HG03280 (cell line): ENCODE measurements around the gene ART5.
"Not testable (repeated sequence)": the region's sequence is repeated elsewhere in the genome, so short reads cannot be mapped to it uniquely, and the experiment has no call there.

Source experiments
- ATAC-seq: cut with Tn5 transposase; IDR thresholded peaks from one replicate; pipeline ENCODE4 v1.9.1; 2021; ENCODE audit warnings: mild to moderate bottlenecking, moderate library complexity; ENCODE audit not compliant: unreplicated experiment

The ART5 gene

DNA sequence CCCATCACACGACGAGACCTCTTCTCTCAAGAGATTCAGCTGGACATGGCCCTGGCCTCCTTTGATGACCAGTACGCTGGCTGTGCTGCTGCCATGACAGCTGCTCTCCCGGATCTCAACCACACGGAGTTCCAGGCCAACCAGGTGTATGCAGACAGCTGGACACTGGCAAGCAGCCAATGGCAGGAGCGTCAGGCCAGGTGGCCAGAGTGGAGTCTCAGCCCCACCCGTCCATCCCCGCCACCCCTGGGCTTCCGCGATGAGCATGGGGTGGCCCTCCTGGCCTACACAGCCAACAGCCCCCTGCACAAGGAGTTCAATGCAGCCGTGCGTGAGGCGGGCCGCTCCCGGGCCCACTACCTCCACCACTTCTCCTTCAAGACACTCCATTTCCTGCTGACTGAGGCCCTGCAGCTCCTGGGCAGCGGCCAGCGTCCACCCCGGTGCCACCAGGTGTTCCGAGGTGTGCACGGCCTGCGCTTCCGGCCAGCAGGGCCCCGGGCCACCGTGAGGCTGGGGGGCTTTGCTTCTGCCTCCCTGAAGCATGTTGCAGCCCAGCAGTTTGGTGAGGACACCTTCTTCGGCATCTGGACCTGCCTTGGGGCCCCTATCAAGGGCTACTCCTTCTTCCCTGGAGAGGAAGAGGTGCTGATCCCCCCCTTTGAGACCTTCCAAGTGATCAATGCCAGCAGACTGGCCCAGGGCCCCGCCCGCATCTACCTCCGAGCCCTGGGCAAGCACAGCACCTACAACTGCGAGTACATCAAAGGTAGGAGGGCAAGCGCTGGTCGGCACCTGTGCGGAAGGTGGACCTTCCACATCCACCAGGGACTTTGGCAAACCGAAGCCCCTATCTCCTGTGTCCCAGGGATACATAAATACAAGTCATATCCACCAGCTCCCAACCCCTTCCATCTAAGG lies 18.1 kb upstream of the ART5 start:
- ATAC-seq, result no peak

DNA sequence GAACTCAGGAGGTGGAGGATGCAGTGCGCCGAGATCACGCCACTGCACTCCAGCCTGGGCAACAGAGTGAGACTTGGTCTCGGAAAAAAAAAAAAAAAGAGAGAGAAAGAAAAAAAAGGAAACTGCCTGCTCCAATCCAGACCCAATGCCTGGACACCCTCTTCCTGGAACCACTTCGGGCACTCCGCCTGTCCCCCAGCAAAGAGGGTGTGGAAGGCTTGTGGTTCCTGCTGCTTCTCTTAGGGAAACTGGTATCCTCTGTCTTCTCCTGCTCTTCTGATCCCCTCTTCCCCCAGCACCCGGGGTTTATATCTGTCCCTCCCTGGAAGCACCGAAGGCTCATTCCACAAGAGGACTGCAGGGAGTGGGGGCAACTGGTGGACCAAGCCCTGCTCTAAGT lies 16.5 kb upstream of the ART5 start:
- ATAC-seq, result no peak

DNA sequence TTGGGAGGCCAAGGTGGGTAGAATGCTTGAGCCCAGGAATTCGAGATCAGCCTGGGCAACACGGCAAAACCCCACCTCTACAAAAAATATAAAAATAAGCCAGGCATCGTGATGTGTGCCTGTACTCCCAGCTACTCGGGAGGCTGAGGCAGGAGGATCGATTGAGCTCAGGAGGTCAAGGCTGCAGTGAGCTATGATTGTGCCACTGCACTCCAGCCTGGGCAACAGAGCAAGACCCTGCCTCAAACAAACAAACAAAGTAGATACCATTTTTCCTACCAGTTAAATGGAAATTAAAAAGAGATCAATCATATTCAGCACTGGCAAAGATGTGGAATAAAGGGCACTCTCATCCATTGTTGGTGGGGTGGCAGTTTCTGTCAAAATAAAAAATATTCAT lies 15.5 kb upstream of the ART5 start:
- not testable (repeated sequence) for ATAC-seq

DNA sequence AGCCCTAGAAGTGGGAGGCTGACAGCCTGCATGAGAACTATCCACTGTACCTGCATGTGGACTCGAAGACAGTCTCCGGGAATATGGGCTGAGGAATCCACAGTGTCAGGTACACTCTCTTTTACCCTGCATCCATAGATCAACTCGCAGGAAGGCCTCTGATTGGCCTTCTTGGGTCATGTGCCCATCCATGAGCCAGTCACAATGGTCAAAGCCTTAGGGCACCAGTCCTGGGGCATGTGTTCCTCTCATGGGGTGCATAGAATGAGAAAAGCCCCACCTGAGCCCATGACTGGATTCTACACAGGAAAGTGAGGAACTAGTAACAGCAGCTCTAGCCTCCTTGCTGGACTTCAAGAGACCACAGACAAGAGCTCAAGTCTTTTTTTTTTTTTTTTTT lies 13.8 kb upstream of the ART5 start:
- ATAC-seq, result no peak

DNA sequence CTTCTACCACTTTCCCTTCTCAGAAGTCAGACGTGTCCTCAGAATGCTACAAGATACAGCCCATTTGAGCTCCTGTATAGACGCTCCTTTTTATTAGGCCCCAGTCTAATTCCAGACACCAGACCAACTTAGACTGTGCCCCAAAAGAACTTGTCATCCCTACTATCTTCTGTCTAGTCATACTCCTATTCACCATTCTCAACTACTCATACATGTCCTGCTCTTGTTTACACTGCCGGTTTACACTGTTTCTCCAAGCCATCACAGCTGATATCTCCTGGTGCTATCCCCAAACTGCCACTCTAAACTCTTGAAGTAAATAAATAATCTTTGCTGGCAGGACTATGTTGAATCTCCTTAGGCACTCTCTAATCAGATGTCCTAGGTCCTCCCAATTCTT lies 10.7 kb upstream of the ART5 start:
- not testable (repeated sequence) for ATAC-seq

DNA sequence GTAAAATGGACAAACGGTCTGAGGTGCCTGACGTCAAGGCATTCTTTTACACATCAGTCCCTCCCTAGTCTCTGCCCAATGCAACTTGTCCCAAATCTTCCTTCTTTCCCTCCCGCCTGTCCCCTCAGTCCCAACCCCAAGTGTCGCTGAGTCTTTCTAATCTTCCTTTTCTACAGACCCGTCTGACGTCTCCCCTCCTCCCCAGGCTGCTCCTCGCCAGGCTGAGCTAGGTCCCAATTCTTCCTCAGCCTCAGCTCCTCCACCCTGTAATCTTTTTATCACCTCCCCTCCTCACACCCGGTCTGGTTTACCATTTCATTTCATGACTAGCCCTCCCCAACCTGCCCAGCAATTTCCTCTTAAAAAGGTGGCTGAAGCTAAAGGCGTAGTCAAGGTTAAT lies 7.6 kb upstream of the ART5 start:
- not testable (repeated sequence) for ATAC-seq

DNA sequence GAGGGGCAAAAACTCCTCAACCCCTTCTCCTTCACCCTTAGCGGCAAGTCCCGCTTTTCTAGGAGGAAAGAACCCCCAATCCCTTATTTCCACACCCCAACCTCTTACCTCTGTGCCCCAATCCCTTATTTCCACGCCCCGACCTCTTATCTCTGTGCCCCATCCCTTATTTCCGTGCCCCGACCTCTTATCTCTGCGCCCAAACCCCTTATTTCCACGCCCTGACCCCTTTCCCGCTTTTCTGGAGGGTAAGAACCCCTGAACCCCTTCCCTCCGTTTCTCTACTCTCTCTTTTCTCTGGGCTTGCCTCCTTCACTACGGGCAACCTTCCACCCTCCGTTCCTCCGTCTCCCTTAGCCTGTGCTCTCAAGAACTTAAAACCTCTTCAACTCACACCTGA lies 7.1 kb upstream of the ART5 start:
- ATAC-seq, result not testable (repeated sequence)

DNA sequence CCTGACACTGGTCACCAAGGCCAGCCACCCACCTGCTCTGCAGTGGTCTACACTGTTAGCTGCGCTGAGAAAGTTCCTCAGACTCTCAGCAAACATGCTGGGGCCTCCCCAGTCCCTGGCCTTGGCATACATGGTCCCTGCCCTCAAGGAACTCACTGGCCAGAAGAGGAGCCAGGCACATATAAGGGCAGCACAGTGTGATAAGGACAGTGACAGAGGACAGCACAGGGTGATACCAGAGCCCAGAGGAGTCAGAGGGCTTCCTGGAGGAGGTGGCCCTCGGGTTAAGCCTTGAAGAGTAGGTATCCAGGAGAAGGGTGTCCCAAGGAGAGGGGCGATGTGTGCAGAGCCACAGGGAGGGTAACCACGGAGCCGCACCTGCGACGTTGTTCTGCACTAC lies 3.8 kb upstream of the ART5 start:
- ATAC-seq, result no peak

DNA sequence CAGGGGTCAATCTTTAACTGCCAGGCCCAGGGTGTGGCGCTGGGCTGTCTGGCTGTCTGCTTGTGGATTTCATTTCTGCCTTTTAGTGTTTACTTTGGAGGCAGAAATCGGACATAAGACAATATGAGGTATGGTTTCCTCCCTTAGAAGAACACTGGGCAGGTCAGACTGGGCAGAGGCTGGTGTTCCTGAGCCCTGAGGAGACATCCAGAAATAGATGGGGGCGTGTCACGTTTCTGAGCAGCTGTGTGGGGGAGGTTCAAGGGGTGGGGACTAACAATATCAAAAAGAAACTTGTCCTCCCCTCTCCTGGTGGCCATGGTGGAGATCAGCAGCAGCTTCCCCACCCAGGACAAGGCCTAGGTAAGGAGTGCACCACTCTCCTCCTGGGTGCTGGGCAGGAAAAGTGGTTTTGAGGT lies 3.0 kb upstream of the ART5 start, which contains the start of gene ART1:
Gene ART1, plus strand, starts transcription at position 312 of the 419 bp plus-strand sequence. CDS start 14,086 bp downstream, outside the sequence.
- no peak for ATAC-seq

DNA sequence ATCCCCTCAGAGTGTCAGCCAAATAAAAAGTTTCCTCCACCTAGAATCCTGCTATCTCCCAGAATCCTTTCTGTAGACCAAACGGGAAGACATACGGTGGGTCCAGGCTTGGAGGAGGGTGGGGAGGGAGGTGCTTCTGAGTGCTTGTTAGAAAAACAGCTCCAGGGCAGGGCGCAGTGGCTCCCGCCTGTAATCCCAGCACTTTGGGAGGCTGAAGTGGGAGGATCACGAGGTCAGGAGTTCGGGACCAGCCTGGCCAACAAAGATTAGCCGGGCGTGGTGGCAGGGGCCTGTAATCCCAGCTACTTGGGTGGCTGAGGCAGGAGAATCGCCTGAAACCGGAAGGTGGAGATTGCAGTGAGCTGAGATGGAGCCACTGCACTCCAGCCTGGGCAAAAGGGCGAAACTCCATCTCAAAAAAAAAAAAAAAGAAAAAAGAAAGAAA lies 1.3 kb upstream of the ART5 start:
- not testable (repeated sequence) for ATAC-seq

DNA sequence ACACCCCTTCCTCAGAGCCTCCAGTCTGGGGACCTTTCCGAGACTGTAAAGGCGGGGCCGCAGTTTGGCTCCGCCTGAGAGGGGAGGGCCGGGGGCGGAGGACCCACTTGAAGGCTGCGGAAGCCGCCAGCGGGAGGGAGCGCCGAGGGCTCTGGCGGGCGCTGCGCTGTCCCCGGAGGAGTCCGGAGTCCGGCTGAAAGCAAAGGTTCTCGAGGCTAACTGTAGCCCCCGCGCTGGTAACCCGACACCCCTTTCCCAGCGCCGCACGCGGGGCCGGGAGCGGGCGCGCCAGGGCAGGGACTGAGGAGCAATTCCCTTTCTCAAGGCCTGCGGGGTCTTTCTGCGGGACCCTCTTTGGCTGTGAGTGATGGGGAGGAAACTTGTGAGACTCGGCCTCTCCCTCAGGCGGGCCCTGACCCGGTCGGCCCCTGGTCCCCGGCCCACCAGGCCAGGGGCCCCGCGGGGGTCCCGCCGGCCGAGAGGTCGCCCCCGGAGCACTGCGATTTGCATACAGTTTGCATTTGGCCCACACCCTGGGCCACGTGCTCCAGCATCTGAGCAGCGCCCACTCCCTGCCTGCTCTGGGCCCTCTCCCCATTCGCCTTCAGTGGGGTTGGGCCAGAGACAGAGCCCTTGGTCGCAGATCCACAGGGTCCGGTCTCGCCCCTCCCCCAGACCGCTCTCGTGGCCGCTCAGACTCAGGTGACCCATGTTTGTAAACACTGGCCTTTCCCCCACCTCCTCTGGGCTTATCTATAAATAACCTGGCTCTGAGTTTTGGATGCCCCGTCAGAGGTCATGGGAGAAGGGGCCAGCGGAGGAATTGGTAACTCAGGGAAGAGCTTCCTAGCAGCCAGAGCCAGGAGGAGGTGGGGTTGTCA lies 519 bp upstream of the ART5 start:
- no peak for ATAC-seq

DNA sequence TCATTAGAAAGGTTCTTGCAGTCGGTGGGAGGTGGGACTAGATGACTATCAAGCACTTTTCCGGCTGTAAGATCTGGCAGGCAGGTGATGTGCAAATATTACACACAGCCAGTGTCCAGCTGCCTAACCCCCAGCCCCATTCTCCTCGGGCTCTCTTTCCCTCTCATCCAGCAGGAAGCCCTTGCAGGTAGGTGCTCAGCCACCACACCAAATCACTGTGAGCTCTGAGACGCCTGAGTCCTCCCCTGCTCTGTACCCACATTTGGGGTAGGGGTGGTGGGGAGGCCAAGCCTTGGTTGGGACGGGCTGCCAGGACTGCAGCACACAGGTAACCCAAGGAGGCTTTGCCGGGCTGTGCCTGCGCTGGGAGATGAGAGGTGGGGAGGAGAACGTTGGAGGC lies 601 bp downstream of the ART5 start:
- no peak for ATAC-seq

DNA sequence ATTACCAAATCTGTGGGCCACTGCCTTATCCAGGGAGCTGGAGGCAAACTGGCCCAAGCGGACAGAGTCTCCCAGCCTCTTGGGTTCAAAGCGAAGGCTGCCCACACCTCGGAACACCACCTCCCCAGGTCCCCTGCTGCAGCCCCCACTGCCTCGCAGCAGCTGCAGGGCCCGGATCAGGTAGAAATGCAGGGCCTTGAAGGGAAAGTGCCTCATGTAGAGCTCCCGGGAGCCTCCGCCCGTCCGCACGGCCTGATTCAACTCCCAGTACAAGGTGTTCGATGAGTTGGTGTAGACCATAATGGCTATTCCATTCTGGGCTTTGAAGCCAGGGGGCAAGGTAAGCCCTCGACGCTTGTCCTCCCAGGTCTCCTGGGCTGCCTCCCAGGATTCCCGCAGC lies 2.0 kb downstream of the ART5 start:
- no peak for ATAC-seq

DNA sequence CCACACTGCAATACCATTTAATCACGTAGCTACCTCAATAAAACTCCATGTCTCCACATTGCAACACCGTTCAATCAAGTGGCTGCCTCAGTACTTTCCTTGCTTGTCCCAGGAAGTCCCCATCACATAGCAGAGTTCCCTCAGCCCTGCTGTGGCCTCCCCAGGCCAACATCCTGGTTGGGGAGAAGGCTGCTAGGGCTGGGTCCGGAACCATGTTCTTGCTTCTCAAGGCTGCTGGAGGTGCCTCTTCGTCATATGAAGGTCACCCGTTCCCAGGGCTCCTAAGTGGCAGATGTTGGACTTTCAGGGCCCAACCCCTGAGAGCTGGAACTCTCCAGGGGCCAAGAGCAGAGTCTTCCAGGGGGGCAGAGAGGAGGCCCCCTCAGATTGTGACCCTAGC lies 3.3 kb downstream of the ART5 start:
- ATAC-seq, result no peak

DNA sequence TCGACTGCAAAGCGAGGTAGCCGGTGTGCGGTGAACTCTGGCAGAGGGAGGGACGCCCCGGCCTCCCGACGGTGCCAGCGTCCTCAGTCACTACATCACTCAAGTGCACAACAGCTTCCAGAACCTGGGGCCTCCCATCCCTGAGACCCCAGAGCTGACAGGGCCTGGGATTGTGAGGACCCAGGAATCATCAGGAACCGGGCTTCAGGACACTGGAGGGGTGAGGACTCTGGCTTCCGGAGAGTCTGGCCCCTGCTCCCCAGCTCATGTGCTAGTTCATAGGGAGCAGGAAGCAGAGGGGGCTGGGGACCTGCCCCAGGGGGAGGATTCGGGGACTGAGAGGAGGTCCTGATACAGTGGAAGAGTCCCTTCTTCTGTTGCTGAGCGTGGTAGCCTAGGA lies 4.6 kb downstream of the ART5 start:
- no peak for ATAC-seq

DNA sequence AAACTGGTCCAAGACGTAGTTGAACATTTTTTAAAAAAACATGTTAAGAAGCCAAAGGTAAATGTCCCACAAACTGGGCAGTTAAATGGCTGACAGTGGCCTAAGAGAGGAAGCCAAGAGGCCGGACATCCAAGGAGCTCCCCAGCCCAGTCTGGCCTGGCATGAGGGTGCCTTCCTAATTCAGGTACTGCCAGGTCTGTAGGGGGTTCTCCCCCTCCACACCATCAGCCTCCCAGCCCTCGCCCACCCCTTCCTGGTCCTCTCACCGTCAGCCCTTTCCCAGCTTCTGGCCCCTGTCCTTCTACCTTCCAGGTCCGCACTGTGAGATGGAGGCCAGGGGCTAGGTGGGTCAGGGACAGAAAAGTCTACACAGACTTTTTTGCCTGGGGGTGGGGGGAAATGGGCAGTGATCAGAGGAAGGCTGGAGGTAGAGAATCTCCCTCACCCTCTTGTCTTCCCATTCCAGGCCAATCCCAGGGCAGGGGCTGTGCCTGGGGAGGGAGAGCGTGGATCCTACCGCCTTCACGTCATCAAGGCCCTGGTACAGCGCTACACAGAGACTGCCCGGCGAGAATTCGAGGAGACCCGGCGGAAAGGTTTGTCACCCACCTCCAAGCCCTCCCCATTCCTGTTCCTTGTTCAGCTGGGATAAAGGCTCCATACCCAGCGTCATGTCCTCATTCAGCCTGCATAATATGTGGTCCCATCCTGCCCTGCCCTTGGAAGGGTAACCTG lies 6.0 kb downstream of the ART5 start:
- ATAC-seq, result no peak

DNA sequence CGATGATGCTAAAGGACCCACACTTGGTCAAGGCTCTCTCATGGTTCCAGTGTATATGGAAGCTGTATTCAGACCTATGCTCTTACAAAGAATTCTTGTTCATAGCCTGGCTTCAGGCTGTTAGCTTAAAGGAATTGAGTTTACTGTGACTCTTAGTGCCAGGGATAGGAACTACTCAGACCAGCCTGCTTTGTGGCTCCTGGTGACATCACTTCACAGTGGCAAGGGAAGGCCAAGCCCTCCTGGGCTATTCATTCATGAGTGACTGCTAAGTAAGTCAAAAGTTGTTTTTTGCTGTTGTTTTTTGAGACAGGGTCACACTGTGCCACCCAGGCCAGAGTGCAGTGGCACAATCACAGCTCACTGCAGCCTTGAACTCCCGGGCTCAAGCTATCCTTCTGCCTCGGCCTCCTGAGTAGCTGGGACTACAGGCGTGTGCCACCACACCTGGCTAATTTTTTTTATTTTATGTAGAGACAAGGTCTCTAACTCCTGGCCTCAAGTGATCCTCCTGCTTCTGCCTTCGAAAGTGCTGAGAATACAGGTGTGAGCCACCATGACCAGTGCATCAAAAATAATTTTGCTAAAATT lies 9.6 kb downstream of the ART5 start:
- no peak for ATAC-seq

DNA sequence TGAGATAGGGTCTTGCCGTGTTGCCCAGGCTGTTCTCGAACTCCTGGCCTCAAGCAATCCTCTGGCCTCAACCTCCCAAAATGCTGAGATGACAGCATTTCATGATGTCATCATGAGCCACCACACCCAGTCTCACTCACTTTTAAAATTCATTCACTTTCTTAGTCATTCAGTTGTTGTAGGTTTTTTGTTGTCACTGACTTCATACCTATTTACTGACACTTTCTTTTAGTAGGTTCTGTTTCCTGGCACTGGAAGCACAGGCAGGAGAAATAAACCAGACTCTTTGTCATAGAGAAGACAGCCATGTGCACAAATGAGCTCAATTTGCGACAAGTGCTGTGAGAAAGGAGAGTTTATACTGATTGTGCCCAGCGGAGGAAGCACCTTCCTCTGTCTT lies 10.5 kb downstream of the ART5 start:
- ATAC-seq, result no peak

DNA sequence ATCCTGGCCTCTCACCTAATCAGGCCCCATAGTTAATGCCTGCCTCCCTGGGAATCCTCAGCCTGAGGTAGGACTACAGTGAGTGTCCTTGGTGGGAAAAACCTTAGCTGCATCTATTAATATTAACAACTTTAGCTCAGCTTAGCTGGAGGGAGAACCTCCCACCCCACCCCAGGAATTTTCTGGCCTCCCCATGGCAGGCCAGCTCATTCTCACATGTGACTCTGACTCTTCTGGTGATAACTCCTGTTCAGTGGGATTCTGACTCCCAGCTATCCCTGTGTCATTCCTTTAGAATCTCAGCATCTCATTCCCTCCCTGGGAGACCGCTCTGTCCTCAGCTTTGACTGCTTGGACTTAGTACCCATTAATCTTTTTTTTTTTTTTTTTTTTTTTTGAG lies 14.5 kb downstream of the ART5 start:
- ATAC-seq, result no peak

DNA sequence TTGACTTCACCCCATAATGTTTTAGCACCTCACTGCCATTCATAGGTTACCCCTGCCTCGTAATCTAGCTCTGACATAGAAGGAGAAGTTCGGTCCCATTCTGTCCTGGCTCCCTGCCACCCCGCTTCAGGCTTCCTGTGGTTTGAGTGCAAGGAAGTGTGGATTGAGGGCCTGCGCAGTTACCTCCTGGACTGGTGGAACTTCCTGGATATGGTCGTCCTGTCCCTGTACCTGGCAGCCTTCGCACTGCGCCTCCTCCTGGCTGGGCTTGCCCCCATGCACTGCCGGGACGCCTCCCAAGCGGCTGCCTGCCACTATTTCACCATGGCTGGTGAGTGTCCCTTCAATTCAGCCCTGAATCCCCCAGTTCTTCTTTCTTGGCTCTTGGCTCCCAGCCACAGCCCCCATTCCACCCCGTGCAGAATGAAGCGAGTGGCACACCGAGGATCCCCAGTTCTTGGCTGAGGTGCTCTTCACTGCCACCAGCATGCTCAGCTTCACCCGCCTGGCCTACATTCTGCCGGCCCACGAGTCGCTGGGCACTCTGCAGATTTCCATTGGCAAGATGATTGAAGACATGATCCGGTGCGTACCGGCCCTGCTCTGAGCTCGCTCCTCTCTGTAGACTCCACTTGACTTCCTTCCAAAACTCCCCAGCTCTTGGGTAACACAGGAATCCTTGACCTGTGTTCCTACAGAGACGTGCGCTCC lies 15.4 kb downstream of the ART5 start:
- ATAC-seq, result no peak
